ENCODE data around the gene CD70.

DNA sequence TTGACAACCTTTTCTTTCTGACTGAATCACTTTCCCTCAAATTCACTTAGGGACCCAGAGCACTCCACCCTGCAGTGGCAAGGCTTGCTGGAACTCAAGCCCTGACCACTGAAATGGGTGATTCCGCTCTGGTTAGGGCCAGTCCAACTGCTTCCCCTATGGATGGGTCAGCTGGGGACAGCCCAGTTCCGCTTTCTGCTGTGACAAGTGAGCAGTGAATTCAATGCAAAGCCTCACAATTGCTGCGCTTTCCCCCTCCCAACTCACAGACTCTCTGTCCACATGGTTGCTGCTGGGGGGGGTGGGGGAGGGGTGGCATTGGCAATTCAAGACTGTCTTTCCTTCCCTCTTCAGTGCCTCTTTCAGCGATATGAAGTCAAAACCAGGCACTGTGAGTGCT, 18.7 kb downstream of the CD70 start:
- TF ChIP-seq, protein P1, sequence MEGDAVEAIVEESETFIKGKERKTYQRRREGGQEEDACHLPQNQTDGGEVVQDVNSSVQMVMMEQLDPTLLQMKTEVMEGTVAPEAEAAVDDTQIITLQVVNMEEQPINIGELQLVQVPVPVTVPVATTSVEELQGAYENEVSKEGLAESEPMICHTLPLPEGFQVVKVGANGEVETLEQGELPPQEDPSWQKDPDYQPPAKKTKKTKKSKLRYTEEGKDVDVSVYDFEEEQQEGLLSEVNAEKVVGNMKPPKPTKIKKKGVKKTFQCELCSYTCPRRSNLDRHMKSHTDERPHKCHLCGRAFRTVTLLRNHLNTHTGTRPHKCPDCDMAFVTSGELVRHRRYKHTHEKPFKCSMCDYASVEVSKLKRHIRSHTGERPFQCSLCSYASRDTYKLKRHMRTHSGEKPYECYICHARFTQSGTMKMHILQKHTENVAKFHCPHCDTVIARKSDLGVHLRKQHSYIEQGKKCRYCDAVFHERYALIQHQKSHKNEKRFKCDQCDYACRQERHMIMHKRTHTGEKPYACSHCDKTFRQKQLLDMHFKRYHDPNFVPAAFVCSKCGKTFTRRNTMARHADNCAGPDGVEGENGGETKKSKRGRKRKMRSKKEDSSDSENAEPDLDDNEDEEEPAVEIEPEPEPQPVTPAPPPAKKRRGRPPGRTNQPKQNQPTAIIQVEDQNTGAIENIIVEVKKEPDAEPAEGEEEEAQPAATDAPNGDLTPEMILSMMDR (conservative IDR thresholded peaks at IDR 0.05): no peak
- TF ChIP-seq EZH2 (IDR thresholded peaks at IDR 0.05; ENCODE audit: low read depth): no peak
